H1 (cell line): ENCODE results near the gene PARD3.

Source experiments
- CREB1 ChIP-seq: IDR thresholded peaks from 2 replicates; pipeline ENCODE4 v1.6.1; 2012; ENCODE audit warnings: inconsistent platforms
- CTCF ChIP-seq, 3 experiments: IDR thresholded peaks; 1 replicate in 2 of 3; 2 replicates in 1 of 3; pipeline versions ENCODE4 v1.5.1 to v1.6.1; 2011; ENCODE audit warnings: low read length in 3 of 3, mild to moderate bottlenecking in 3 of 3, inconsistent platforms in 2 of 3, low read depth in 1 of 3, moderate library complexity in 1 of 3; ENCODE audit not compliant: insufficient read depth in 1 of 3; ENCODE audit errors: control extremely low read depth in 1 of 3
- EP300 ChIP-seq, 2 experiments: IDR thresholded peaks; 1 replicate in 1 of 2; 2 replicates in 1 of 2; pipeline ENCODE4 v1.6.1; 2011 to 2012; ENCODE audit warnings: low read depth in 2 of 2, low read length in 2 of 2, mild to moderate bottlenecking in 2 of 2, borderline replicate concordance in 1 of 2, inconsistent platforms in 1 of 2, moderate library complexity in 1 of 2
- KDM4A ChIP-seq: IDR thresholded peaks from one replicate; pipeline ENCODE4 v1.7.1; 2012; ENCODE audit warnings: low read depth, mild to moderate bottlenecking, moderate library complexity, low read length, inconsistent platforms; ENCODE audit not compliant: severe bottlenecking
- POLR2A ChIP-seq, 2 experiments: IDR thresholded peaks; 1 replicate in 1 of 2; 2 replicates in 1 of 2; pipeline ENCODE4 v1.6.1; 2011; ENCODE audit warnings: low read depth in 2 of 2, low read length in 2 of 2, mild to moderate bottlenecking in 2 of 2; ENCODE audit errors: control extremely low read depth in 1 of 2
- POLR2AphosphoS5 ChIP-seq: IDR thresholded peaks from 2 replicates; pipeline ENCODE4 v1.6.1; 2011; ENCODE audit warnings: low read depth, low read length
- RXRA ChIP-seq: IDR thresholded peaks from 2 replicates; pipeline ENCODE4 v1.6.1; 2011; ENCODE audit warnings: low read depth, mild to moderate bottlenecking, low read length, moderate library complexity; ENCODE audit not compliant: insufficient read depth
- SIN3A ChIP-seq, 2 experiments: IDR thresholded peaks in 1 of 2; conservative IDR thresholded peaks in 1 of 2; 2 replicates each; pipeline ENCODE4 v1.6.1; 2011 to 2012; ENCODE audit warnings: low read length in 2 of 2, improper control_type of control experiment in 1 of 2, low read depth in 1 of 2, mild to moderate bottlenecking in 1 of 2
- YY1 ChIP-seq: IDR thresholded peaks from 2 replicates; pipeline ENCODE4 v1.6.1; 2011; ENCODE audit warnings: low read depth, mild to moderate bottlenecking, low read length

- no peak for TF ChIP-seq CREB1
- TF ChIP-seq SIN3A (conservative IDR thresholded peaks at IDR 0.05 in 1 of 2, IDR thresholded peaks at IDR 0.05 in 1 of 2; ENCODE audit: low read depth in 1 of 2, low read length in 2 of 2) = no peak
- TF ChIP-seq POLR2AphosphoS5 = no peak
- no peak for TF ChIP-seq CTCF (IDR thresholded peaks at IDR 0.05; ENCODE audit: control extremely low read depth in 1 of 3, insufficient read depth in 1 of 3, low read depth in 1 of 3, low read length in 3 of 3)
- no peak for TF ChIP-seq EP300 (IDR thresholded peaks at IDR 0.05; ENCODE audit: borderline replicate concordance in 1 of 2, low read depth in 2 of 2, low read length in 2 of 2)
- no peak for TF ChIP-seq POLR2A (IDR thresholded peaks at IDR 0.05; ENCODE audit: control extremely low read depth in 1 of 2, low read depth in 2 of 2, low read length in 2 of 2)
- no peak for TF ChIP-seq KDM4A
- no peak for TF ChIP-seq RXRA
- no peak for TF ChIP-seq YY1
Observed at GRCh38 chr10:34327184-34327583, 487.9 kb downstream of the PARD3 start.
